GM19025 (cell line): Measurements from ENCODE around the gene SELENOI.
"Not testable (repeated sequence)": the region's sequence is repeated elsewhere in the genome, so short reads cannot be mapped to it uniquely, and the experiment has no call there.

ENCODE experiments used
- ATAC-seq: cut with Tn5 transposase; IDR thresholded peaks from one replicate; pipeline ENCODE4 v1.9.1; 2021; ENCODE audit warnings: mild to moderate bottlenecking, low read depth, moderate library complexity; ENCODE audit not compliant: unreplicated experiment

The SELENOI gene, protein sequence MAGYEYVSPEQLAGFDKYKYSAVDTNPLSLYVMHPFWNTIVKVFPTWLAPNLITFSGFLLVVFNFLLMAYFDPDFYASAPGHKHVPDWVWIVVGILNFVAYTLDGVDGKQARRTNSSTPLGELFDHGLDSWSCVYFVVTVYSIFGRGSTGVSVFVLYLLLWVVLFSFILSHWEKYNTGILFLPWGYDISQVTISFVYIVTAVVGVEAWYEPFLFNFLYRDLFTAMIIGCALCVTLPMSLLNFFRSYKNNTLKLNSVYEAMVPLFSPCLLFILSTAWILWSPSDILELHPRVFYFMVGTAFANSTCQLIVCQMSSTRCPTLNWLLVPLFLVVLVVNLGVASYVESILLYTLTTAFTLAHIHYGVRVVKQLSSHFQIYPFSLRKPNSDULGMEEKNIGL

DNA sequence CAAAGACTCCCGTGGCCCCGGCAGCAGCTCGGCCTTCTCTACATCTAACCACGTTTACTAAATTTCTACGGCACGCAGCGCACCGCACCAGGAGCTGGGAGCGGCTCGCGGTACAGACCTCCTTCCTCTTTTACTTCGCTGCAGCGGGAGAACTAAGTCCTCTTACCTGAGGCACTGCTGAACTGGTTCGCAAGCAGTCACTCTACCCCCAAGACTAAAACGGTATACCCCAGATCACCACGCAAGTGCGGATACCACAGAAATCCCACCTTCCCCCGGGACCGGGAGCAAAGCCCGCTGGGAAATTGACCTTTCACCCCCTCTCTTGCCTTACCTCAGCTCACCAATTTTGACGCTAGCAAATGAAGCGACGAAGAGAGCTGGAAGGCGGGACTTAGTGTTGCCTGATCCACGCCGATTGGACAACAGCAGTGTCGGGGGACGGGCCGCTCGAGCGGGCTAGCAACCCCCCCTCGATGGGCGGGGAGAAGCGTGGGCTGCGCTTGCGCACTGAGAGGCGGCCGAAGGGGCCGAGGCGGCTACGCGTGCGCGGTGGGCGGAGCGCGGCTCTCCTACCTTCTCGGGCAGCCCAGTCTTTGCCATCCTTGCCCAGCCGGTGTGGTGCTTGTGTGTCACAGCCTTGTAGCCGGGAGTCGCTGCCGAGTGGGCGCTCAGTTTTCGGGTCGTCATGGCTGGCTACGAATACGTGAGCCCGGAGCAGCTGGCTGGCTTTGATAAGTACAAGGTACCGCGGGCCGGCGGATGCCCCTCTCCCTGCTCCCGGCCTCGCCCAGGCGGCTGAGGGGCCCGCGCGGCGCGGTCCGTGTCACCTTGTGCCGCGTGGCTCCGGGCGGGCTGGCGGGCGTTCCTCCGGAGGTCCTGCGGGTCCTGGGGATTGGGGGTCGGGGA lies at the start of gene SELENOI:
Gene SELENOI (plus strand): TSS at position 599 of the 909 bp plus-strand sequence. CDS start 90 bp downstream, at position 689.
- ATAC-seq = peak; percentile 92

DNA sequence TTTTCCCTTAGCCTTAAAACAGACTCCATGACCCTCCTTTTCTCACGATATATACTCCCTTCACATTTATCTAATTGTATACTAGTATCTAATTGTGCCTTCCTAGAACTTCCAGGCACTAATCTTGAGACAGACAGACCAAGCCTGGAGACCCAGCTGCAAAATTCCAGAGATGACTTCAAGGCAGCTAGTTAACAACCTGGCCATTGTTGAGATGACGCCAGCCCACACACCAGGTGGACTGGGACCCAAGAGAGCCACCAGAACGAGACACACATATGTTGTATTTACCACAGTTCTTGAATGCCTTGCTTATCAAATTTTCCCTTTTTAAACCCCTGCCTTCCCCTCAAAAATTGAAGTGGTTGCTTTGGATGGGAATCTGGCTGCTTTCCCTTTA lies 48.9 kb upstream of the SELENOI start:
- ATAC-seq = no peak

DNA sequence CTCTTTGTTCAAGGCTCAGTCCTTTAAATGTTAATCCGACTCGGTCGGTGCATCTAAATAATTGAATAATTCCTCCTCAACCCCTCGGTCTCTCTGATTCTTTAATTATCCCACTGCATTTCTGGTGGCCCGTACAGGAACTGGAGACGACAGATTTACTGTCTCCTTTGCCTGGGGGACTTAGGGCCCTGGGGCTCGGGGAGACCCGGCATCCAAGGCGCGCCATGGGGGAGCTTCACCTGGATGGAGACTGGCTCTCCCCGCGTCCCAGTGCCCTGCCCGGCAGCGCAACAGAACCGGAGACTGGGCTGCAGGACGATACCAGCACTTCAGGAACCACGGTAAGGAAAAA lies 47.7 kb upstream of the SELENOI start:
- no peak for ATAC-seq

DNA sequence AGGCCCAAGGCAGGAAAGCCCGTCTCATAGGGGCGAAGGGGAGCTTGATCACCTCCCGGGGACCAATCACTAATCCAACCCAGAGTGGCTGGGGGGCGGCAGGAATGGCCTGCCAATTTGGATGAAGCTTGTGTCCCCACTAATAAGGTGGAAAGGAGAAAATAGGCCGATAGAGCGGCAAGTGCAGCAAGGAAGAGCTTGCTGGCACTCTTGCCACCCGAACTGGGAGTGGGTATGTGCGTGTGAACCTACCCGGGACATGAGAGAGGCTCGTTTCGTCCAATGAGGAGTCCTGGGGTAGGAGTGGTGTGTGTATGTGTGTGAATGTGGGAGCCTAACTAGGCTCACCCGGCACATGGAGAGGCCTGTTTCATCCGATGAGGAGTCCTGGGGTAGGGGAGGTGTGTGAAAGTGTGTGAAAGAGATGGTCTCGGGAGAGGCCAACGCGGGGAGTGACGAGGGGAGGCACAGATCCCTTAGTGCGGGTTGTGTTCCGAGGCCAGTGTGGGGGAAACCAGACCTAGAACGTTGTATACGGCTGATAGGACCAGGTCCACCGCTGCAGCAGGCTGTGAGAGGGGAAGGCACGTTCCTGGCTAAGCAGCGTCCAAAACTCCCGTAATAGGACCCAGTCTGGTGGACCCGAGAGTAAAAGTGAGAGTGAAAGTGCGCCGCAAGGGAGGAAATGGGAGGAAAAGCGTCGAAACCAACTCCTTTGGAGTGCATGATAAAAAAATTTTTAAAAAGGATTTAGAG lies 47.1 kb upstream of the SELENOI start:
- no peak for ATAC-seq

DNA sequence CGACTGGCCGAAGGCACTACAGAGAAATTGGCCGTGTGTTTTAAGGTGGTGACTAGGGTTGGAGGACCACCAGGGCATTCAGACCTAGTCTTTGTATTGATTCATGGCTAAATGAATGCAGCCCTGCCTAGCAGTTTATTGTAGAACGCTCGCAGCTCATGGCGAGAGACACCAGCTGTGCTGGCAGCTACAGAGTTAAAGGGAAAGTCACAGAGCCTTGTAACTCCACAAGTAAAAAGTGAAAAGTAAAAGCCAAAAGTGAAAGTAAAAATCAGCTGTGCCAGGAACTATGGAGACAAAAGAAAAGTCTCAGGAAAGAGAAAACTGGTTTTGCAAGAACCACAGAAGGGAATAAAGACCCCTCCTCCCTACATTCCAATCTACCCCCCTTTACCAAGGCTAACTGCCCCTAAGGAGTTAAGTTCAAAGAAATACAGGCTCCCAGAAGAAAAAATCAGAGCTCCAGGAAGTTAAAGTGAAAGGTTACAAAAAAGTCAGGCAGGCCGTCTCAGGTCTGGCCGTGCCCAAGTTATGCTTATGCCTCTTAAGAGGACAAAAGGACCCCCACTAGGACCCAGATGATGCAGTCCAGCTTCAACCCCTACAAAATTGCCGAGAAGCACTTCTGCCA lies 46.4 kb upstream of the SELENOI start:
- ATAC-seq = no peak

DNA sequence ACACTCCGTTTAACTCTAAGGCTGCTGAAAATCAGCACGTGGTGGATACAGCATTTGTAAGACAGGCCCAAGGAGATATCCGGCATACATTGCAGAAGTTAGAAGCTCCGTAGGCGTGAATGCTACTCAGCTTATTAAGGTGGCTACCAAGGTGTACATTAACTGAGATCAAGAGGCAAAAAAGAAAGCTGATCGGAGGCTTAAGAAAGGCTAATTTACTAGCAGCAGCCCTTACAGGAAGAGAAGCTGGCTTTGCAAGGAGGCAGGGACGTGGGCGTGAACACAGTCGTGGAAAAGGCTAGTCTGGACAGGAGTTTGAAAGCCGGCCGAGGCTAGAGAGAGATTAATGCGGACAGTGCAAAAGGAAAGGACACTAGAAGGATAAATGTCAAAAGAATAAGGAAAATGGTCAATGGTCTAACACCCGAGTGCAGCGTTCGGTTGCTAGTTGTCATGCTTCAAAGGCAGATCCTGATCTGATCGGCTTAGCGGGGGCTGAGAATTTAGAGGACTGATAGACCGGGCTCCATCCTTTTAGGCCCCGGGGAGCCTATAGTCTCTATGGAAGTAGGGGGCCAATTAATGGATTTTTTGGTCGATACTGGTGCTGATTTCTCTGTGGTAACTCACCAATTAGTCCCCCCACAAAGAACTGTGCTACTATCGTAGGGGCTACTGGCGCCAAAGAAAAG lies 45.6 kb upstream of the SELENOI start:
- ATAC-seq = no peak

DNA sequence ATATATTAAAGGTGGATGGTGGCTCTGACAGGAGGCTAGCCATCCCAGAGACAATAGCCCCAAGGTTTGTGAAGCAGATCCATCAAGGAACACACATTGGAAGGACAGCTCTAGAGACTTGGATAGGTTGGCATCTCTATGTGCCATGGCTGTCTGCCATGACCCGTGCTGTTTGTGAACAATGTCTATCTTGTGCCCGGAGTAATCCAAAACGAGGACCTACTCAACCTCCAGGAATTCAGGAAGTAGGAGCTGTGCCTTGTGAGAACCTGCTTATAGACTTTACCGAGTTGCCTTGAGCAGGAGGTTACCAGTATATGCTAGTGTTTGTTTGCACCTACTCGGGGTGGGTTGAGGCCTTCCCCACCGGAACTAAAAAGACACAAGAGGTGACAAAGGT lies 43.1 kb upstream of the SELENOI start:
- no peak for ATAC-seq

DNA sequence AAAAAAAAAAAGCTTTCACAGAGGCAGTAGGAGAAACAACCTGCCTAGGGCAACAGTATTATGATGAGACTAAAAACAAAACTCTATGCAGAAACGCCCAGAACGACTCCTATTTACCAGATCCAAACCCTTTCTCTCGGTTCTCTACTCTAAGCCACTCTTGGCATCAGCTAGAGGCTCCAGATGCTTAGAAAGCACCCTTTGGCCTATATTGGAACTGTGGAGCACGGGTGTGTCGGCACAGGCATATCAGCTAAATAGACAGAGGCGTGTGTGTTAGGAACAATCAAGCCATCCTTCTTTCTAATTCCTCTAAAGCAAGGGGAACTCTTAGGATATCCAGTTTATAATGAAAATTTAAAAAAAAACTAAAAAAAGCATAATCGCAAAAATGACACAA lies 40.8 kb upstream of the SELENOI start:
- ATAC-seq = not testable (repeated sequence)

DNA sequence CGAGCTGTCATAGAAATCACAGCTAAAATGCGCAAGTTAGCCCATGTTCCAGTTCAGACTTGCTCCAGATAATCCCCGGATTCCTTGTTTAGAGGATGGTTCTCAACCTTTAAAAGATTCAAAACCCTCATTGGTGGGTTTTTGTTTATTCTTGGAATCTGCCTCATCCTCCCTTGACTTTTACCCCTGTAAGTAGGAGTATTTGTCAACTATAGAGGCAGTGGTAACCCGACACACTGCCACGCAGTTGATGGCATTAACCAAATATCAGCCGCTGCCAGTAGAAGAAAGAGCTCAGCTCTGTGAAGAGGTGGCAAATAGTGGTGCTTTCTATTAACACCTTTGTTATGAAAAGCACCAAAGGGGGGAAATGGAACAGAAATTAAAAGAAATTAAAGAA lies 40.4 kb upstream of the SELENOI start:
- no peak for ATAC-seq

DNA sequence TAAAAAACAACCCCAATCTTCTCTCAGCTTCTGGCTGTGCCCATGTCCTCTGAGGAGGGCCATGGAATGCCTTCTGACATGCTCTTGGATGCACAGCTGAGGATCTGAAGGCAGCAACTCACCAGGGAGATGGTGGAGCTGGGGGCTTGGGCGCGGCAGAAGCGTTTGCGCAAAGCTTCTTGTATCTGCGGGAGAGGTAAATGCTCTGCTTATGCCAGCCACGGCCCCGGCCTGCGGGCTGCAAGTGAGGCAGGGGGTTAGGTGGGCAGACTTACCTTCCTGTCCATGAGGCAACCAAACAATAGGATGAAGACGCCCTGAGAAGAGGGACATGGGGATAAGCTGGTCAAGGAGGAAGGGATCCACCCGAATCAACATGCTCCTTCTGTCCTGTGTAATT lies 36.0 kb upstream of the SELENOI start:
- ATAC-seq = no peak

DNA sequence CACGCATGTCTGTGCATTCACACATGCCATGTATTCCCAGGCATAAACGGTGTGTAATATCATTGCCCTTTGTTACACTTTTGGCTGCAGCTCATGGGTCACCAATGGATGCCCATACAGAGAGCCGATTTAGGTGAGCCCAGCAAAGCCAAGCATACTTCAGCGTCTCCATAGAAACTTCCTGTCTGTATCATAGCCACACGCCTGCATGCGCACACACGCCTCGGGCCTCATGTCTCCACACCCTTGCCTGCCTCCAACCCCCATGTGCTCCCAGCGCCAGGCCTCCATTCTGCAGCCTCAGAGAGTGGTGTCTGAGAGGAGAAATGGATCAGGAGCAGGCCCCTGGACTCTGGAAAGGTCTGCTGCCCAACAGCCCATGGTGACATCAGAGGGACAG lies 33.5 kb upstream of the SELENOI start:
- no peak for ATAC-seq

DNA sequence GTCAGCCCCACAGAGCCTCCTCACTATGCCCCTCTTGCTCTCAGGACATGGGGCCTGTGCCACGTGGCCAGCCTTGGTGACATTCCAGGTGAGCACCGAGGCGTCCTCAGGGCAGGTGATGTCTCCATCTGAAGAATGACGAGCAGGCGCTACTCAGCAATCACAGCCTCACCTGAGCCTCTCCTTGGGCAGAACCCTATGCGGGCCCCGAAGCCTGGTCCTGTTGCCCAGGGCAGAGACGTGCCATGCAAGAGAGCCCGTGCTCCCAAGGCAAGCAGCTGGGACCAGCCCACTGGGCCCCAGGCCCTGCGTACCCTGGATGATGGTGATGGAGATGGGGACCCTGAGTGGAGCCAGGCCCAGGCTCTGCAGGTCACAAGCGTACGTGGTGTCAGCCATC lies 32.5 kb upstream of the SELENOI start:
- ATAC-seq = no peak

DNA sequence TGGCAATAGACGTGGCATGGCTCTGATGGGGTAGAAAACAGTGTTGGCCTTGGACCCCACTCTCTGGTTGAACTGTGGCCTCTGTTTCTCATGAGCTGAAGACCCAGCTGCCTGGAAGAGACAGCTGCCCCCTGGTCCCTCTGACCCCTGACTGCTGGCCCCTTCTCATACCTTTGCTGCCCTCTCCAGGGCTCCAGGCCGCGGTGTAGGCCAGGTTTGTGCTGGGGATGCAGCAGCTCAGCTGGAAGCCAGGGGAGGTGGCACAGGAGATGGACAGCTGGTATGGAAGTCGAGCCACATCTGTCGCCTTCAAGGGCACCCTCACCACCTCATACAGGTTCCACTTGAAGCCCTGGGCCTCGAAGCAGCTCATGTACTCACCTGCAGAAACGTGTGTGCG lies 31.7 kb upstream of the SELENOI start:
- ATAC-seq = no peak

DNA sequence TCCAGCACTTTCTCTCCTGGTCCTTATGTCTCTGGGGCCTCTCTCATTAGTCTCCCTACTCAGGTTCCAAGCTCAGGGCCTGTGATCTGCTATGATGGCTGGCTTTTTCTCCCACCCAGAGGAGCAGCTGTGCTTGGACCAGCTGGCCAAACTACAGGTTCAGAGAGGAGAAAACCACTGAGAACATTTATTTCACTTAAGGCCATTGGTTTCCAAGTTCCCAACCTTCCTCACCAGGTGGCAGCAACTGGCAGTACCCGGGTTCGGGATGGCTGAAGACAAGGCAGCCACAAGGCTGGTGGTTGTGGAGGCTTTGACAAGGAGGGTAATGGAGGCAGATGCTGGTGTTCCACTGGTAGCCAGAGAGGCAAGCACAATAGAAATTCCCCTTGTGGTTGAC lies 29.9 kb upstream of the SELENOI start:
- ATAC-seq = no peak

DNA sequence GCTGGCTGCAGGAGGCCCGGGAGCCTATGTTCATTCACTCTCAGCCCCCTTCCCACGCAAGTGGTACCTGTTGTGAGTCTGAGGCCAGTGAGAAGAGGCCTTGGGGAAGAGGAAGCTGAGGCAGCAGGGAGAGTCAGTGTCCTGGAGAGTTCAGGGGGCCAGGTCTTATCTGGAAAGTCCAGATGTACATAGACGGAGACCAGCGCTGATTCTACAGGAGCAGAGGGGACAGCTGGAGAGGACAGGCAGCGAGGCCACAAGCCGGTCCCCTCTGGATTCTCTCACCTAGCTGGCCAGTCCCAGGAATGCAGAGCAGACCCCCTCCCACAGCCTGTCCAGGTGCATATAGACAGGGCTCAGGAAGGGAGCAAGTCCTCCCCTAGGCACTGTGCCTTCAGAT lies 29.1 kb upstream of the SELENOI start:
- ATAC-seq = no peak

DNA sequence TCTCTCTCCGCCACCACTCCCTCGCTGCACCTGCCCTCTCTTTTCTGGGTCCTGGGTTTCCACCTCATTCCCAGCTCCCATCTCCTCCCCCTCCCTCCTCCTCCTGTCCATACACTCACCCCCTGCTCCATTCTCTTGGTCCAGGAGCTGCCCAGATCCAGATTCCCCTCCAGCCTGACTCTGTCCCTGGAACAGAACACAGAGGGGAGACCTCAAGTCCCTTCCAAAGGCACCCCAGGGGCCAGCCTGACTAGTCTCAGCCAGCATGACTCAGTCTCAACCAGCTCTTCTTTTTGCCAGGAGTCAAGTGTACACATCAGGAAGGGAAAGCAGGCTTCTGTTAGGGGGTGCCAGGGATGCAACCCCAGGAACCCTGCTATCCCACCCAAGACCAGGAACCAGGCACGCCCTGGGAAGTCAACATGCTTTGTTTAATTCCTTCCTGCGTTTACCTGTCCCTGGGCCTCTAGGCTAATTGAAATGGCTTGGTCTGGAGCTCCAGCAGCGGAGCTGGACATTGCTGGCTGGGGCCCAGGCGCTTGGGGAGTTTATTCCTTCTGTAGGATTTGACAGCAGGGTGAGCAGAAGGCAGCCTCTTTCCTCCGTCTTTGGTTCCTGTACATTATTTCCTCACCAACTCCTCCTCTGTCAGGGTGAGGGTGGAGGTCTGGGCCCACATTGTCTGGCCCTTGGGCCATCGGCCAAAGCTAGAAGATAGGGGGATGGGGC lies 28.4 kb upstream of the SELENOI start:
- ATAC-seq = no peak

DNA sequence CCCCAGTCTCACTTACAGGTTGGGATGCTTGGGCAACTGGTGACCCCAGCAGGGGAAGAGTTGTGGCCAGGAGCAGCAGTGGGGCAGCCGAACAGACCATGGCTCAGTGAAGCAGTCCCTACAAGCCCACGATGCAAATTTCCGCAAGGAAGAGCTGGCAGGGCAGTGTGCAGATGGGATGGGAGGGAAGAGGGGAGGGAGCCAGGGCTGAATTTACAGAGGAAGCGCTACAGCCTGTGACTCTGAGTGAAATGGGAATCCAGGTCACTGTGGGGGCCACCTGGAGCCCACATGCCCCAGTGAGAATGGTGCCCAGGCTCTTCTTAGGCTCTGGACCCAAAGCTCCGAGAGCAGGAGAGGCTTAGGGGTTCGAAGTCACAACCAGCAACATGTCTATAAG lies 27.0 kb upstream of the SELENOI start:
- ATAC-seq = no peak

DNA sequence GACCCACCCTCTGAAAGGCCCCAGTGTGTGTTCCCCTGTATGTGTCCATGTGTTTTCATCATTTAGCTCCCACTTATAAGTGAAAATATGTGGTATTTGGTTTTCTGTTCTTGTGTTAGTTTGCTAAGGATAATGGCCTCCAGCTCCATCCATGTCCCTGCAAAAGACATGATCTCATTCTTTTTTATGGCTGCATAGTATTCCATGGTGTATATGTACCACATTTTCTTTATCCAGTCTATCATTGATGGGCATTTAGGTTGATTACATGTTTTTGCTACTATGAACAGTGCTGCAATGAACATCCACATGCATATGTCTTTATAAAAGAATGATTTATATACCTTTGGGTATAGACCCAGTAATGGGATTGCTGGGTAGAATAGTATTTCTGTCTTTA lies 21.5 kb upstream of the SELENOI start:
- not testable (repeated sequence) for ATAC-seq

DNA sequence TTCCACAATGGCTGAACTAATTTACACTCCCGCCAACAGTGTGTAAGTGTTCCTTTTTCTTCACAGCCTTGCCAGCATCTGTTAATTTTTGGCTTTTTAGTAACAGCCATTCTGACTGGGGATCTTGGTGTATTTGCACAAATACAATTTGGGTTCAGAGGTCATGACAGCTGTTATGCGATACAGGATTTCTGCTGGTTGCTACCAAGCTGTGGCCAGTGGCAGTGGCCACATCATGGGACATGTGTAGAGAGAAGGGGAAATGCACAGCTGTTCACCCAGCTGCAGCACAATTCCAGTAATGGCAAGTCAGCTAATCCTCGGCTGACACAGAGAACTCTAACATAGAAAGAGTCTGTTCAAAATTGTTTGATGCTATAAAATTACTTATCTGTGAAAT lies 21.0 kb upstream of the SELENOI start:
- ATAC-seq = no peak
